ELR (cell line): ENCODE measurements around the gene EEF1AKMT2.

ENCODE experiments used
- DNase-seq: peaks from one replicate; pipeline ENCODE4 v3.0.0-alpha.2; 2015; ENCODE audit warnings: low read depth

EEF1AKMT2 gene

DNA sequence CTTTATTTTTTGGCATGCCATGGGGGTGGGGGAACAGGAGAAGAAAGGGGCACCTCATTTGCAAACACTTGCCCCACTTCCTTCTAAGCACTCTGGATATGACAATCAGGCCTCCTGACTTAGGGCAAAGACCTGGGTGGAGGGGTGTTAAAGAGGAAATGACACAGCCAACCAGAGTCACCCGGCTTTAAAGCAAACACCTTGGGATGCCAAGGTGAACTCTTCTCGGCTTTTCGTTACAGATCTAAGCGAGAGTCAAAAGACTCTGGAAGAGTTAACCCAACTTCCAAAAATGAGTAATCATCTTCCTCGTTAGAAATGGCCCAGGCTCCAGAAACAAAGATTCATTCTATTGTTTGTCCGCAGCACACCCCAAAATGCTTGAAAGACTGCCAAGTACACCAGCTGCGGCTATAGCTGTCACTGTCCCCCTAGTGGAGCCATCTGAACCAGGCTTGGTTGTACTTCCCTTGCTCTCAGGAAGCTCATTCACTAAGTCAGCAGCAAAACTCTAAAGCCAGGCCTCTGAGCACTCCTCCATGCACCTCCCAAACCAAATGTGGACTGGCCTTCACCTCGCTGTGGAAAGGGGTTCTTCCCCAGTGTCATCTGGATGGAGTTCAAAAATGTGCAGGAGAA lies 72.4 kb downstream of the EEF1AKMT2 start:
- peak; percentile 52 for DNase-seq

DNA sequence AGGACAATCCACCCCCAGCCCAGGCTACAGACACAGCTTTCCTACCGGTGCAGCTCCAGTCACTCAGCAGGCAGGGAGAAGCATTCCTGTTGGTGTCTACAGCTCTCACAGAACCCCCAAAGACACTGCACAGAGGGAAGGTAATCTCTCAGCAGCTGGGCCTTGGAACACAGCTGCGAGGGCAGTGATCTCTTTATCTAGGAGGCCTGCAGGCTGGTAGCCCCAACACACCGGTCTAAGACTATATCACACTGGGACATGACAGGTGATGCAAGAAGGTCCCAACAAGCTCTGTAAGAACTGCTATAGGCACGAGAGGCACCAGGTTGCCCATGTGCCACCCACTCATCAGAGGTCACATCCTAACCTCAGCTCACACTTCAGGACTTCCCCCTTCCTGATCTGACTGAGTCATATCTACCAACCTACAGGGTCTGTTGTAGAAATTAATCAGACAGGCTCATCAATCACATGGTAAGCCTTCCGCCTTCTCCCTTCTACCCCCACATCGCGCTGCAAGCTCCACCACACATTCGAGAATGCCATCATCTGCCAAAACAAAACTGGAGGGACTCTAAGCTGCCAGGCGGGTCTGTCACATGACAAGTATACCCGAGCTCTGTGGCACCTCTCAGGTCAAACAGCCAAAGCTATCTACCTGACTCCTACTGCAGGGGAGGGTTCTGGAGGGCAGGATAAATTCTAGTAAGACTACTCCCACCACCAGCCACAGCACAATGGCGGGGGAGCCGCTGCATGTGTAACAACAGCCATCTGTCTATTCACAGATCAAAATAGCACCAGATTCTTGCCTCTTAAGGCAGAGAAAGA lies 73.6 kb downstream of the EEF1AKMT2 start:
- DNase-seq: peak; percentile 29

DNA sequence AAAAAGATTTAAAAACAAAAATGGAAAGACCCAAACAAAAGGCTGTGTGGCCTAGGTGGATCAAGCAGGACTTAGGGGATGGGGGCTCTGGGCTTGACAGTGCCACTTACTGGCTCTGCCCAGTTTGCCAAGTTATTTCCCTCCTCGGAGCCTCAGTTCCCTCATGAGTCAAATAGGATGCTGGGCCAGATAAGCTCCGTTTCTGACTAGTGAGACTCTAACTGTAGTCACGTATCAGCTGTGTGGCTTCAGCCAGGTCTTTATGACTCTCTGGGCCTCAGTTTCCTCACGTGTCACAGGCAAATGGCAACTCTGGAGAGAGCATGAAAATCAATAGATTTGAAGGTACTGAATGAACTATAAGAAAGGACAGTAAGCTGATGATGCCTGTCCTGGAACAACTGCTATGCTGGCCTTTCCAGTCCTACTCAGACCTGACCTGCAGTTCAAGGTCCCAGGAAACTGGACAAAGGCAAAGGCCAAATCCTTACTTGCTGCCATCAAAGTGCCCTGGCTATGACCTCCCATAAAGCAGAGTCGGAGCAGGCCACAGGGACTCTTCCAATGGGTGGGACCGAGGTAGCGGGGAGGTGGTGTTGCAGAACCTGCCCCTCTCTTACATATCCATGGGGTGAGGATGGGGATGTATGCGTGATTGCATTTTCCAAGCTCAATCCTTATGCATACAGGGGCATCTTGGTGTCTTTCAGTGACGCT lies 74.5 kb downstream of the EEF1AKMT2 start:
- no peak for DNase-seq

DNA sequence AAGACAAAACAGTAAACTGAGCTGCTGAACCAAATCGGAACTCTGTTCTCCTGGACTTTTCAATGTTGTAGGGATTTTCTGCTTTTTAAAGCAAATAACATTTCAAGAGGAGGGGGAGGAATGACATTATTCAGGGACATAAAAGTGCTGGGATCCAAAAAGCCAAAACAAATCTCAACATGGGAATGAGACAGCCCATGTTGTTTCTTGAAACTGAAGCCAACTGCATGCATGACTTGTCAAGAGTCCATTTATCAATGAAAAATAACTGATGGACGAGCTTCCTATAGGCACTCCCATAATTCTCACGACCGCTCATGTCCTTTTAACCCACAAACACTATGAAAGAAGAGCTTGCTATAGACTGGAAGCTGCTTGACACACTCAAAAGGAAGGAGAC lies 75.3 kb downstream of the EEF1AKMT2 start:
- DNase-seq: no peak

DNA sequence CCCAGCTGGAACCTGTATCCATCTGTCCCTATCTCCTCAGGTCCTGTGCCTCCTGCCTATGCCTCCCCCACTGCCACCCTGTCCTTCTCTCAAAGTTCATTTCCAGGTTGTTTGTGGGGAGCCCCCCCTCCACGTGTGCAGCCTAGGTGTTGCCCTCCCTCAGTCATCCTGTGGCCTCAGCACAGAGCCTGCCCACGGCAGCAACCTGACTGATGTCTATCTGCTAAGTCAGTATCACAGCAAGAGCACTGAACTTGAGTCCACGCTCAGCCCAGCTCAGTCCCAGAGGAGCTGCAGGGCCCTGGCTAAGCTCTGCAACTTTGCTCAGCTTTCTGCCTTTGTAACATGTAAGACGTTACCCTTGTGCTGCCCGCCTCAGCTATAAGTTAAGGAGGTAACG lies 76.2 kb downstream of the EEF1AKMT2 start:
- DNase-seq: no peak

DNA sequence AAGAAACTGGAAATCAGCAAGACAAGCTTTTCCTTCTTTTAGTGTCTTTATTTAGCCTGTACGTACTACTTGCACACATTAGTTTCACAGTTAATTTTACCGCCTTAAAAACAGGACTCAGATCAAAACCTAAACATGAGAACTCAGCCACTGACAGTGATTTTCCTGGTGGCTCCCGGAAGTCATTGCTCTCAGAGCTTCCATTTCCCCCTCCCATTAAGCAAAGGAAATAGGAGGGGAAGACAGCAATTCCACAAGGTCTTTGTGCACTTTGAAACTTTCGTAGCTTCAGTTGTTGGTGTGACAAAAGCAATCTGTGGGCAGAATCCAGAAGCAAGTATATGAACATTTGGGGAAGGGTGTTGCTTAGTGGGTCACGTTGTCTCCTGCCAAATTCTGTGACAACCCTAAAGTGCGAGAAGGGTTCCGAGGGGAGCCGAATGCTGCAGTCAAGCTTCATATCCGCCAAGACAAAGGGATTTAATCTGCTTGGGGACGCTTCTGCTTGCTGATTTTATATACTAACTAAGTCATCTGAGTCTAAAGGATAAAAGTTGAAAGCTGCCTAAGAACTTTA lies 77.9 kb downstream of the EEF1AKMT2 start:
- no peak for DNase-seq

DNA sequence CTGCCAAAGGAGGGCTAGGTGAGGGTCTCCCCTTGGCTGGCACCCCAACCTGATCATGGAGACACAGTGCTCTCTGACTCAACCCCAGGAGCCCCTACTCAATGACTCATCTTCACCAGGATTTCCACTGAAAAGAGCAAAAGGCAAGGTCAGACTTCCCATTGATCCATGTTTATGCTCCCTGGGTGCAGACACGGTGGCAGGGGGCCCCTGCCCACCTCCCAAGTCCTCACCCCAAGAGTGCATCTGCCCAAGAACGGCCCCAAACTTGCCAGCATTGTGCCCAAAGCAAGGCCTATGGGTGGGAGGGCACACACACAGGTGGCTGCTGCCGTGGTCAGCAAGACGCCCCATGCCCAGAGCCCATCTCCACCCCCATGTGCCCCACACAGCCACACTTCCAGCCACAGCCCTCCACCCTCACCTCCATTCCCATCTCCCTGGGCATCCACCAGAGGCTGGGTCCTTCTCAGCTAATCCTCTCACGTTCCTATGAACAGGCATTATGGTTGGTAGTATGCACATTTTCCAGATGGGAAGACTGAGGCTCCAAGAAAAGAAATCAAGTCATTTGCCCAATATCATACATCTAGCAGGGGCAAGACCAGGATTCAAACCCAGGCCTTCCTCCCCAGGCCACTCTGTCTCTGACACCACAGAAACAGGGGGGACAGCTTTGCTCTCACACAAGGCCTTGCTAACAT lies 78.8 kb downstream of the EEF1AKMT2 start:
- DNase-seq: no peak

DNA sequence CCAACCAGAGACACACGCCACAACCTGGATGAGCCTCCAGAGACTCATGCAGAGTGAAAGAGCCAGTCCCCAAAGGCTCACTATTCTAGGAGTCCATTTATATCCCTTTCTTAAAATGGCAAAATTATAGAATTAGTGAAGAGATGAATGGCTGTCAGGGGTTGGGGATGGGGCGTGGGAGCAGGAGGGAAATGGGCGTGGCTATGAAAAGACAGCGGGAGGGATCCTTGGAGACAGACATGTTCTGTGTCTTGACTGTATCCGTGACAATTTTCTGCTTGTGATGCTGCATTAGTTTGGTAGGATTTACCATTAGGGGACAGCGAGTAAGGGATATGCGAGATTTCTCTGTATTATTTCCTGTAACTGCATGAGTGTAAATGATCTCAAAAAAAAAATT lies 80.5 kb downstream of the EEF1AKMT2 start:
- DNase-seq: no peak

DNA sequence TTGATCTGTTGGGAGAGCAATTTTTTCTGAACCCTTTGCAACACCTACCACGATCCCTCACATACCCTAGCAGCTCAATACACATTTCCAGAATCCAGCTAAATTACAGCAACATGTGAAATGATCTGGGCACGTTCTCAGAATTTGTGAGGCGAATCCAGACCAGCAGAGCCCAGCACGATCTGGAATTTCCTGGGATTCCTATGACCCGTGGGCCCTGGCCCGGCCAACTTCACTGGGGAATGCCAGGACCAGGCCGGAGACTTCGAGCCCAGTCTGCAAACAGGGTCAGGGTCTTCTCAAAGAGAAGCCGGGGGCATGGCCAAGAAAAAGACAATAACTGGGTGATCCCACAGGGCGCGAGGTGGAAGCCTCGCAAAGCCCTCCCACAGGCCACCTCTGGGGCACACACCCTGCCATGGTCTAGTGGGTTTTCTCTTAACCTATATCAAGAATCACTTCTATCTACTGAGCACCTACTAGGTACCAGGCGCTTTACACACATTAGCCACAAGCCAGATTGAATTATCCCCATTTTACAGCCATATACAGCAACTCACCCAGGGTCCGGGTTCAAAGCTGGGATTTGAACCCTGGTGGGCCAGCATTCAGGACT lies 81.3 kb downstream of the EEF1AKMT2 start:
- DNase-seq: no peak

DNA sequence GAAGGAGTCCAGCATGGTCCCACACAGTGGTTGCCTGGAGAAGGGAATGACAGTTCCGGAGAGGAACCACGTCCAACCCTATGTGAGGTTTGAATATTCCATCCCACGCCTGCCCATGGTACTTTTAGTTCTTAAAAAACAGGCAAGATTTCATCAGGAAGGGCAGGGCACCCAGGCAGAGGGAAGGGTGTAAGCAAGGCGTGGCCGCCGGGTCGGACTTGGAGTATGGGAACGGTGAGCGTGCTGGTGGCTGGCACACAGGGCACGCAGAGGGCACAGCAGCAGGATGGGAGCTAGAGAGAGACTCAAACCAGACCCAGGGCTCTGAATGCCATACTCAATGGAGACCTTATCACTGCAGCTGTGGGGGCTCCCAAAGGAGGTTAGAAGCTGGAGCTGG lies 81.8 kb downstream of the EEF1AKMT2 start:
- DNase-seq: no peak

DNA sequence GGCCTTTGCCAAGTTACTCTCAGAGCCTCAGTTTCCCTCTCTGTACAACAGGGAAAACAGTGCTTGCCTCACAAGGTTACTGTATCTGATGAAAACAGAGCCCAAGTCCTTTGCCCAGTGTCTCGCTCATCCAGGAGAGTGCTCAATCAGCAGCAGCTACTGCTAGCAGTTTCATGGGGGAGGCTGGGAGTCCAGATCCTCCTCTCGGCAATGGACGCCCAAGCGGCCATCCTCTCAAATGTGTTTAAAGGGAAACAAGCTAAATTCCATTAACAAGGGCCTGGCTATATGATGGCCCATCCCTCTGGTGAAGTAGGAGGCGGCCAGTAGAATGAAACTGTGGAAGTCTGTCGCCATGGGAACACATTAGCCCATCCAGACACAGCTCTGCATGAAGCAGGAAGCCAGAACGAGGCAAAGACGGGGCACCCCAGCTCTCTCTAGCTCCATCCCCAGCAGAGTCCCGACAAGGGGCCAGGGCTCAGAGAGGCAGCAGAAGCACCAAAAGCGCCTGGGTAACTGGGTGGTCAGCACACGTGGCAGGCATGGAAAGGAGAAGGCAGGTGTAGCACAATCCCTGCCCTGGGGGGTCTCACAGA lies 82.7 kb downstream of the EEF1AKMT2 start:
- no peak for DNase-seq

DNA sequence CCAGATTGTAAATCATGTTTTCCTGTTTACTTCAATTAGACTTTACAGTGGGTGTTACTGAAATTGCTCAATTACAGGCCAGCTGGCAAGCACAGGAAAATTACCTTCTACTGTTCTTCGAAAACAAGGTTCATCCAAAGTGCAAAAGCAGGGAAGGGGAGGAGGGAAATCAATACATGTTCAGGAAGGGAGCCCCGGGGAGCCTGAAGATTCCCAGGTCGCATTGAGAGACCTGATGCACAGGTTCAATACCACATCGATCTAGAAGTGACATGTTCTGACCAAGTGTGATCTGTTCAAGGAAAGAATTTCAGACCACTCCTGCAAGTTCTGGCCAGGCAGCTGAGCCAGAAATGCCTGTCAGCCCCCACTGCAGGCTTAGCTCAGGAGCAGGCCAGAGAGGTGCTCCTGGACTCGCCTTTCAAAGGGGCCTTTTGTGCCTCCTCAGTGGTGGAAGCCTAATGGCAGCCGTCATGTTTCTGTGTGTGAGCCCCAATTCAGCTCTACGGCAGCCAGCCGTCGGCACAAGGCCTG lies 83.4 kb downstream of the EEF1AKMT2 start:
- DNase-seq: no peak
